Caco-2 (cell line): ENCODE data around the gene MEIS1. TPM values are rescaled to one million over a fixed set of nuclear protein-coding genes. Genes with fewer than 3 reads are reported as not detected.

Source experiments
- BruUV-seq: library from RNA; stranded (reverse); fragments of 400-500 nt; replicated peaks from 2 replicates; lab custom pipeline; 2021; lab: Mats Ljungman, UMichigan
- CTCF ChIA-PET: fragments of 300-600 bp; sonication (Branson Sonifier 250); formaldehyde crosslinking; loops from one replicate; lab custom pipeline; 2022; ENCODE audit warnings: antibody characterized with exemption; lab: Charles Lee
- POLR2A ChIA-PET: fragments of 300-600 bp; sonication (Branson Sonifier 250); formaldehyde crosslinking; loops from one replicate; lab custom pipeline; 2022; ENCODE audit warnings: antibody characterized with exemption; lab: Charles Lee
- DNase-seq, 2 experiments: peaks; one replicate each; pipeline versions ENCODE4 v3.0.0 to v3.0.0-alpha.2; 2020 to 2022
- H3K27me3 ChIP-seq: replicated peaks from 2 replicates; pipeline ENCODE4 v1.6.0; 2011; ENCODE audit warnings: low read length; ENCODE audit not compliant: control insufficient read depth, insufficient read depth
- H3K36me3 ChIP-seq: 2 replicates; pipeline ENCODE4 v1.5.1; 2011; ENCODE audit warnings: low read length; ENCODE audit not compliant: control insufficient read depth, insufficient read depth
- H3K4me1 ChIP-seq: fragments of 250-450 bp; sonication (Bioruptor Pico); 2 replicates; pipeline ENCODE4 v1.5.1; 2020; ENCODE audit warnings: mild to moderate bottlenecking
- H3K4me3 ChIP-seq: 2 replicates; pipeline ENCODE4 v1.5.1; 2011; ENCODE audit warnings: low read depth, mild to moderate bottlenecking, control low read depth, low read length
- H3K9me3 ChIP-seq: fragments of 250-450 bp; sonication (Bioruptor Pico); 2 replicates; pipeline ENCODE4 v1.5.1; 2020; ENCODE audit warnings: mild to moderate bottlenecking, moderate library complexity
- H3K27ac Mint-ChIP-seq: one replicate; pipeline ENCODE4 v1.8.0; 2022; ENCODE audit warnings: mixed read lengths; ENCODE audit not compliant: unreplicated experiment
- H3K27me3 Mint-ChIP-seq: one replicate; pipeline ENCODE4 v1.8.0; 2022; ENCODE audit warnings: mixed read lengths; ENCODE audit not compliant: insufficient read depth, unreplicated experiment
- H3K36me3 Mint-ChIP-seq: one replicate; pipeline ENCODE4 v1.8.0; 2022; ENCODE audit warnings: mild to moderate bottlenecking, mixed read lengths; ENCODE audit not compliant: insufficient read depth, unreplicated experiment
- H3K4me1 Mint-ChIP-seq: one replicate; pipeline ENCODE4 v1.8.0; 2022; ENCODE audit warnings: low read depth, mixed read lengths; ENCODE audit not compliant: unreplicated experiment
- H3K4me3 Mint-ChIP-seq: one replicate; pipeline ENCODE4 v1.8.0; 2022; ENCODE audit warnings: mild to moderate bottlenecking, moderate library complexity, mixed read lengths; ENCODE audit not compliant: unreplicated experiment
- H3K9me3 Mint-ChIP-seq: one replicate; pipeline ENCODE4 v1.8.0; 2022; ENCODE audit warnings: mixed read lengths; ENCODE audit not compliant: unreplicated experiment
- CTCF ChIP-seq, 2 experiments: fragments of 200-600 bp in 1 of 2; IDR thresholded peaks; 1 replicate in 1 of 2; 2 replicates in 1 of 2; pipeline versions ENCODE4 v1.5.1 to v1.8.0; 2011 to 2022; ENCODE audit warnings: antibody characterized with exemption in 1 of 2, control low read depth in 1 of 2, inconsistent platforms in 1 of 2, low read depth in 1 of 2, low read length in 1 of 2, mild to moderate bottlenecking in 1 of 2, moderate library complexity in 1 of 2; ENCODE audit not compliant: insufficient read depth in 1 of 2, severe bottlenecking in 1 of 2, unreplicated experiment in 1 of 2
- intact Hi-C: fragments of 100-400 bp; cut with micrococcal nuclease; formaldehyde crosslinking; loops from one replicate; pipeline ENCODE4 v1.10.0; 2022; ENCODE audit not compliant: unreplicated experiment
- total RNA-seq: library from RNA; stranded (reverse); gene quantifications from 2 replicates; pipeline ENCODE4 v1.2.3, GENCODE V29; 2022

MEIS1 gene
- total RNA-seq, 1 experiment from 2014 or later: 7.4 TPM

- Histone ChIP-seq H3K4me1 (no peaks in the 10 kb centered on the region), H3K27me3 (no peaks in the 10 kb centered on the region), H3K36me3 (no peaks in the 10 kb centered on the region), H3K9me3 (no peaks in the 10 kb centered on the region), H3K4me3 (no peak overlapping the region)
- Mint-ChIP-seq H3K27ac (no peak overlapping the region), H3K36me3 (no peaks in the 10 kb centered on the region), H3K27me3 (no peaks in the 10 kb centered on the region), H3K4me3 (no peak overlapping the region), H3K9me3 (no peaks in the 10 kb centered on the region), H3K4me1 (peaks cover 9% of the 10 kb centered on the region)
- CTCF ChIA-PET: no interaction called here
- no peak for TF ChIP-seq CTCF (IDR thresholded peaks at IDR 0.05; ENCODE audit: insufficient read depth in 1 of 2, low read depth in 1 of 2, low read length in 1 of 2, severe bottlenecking in 1 of 2, unreplicated experiment in 1 of 2)
- DNase-seq: no peak
- no TSS peak for BruUV-seq
- POLR2A ChIA-PET: no interaction called here
- intact Hi-C loops: no loop called here
Observed at GRCh38 chr2:66488946-66489345, 54.0 kb downstream of the MEIS1 start.

GRCh38 chr2:66489436-66489835 is 54.5 kb downstream of the MEIS1 start:
- CTCF ChIA-PET: no interaction called here
- TF ChIP-seq CTCF (IDR thresholded peaks at IDR 0.05; ENCODE audit: insufficient read depth in 1 of 2, low read depth in 1 of 2, low read length in 1 of 2, severe bottlenecking in 1 of 2, unreplicated experiment in 1 of 2): no peak
- no peak overlapping the region for H3K4me3 ChIP-seq
- peaks cover 9% of the 10 kb centered on the region for H3K4me1 Mint-ChIP-seq
- H3K9me3 Mint-ChIP-seq: no peaks in the 10 kb centered on the region
- DNase-seq: no peak
- H3K4me3 Mint-ChIP-seq: no peak overlapping the region
- H3K36me3 Mint-ChIP-seq: no peaks in the 10 kb centered on the region
- H3K4me1 ChIP-seq: no peaks in the 10 kb centered on the region
- POLR2A ChIA-PET: no interaction called here
- no peak overlapping the region for H3K27ac Mint-ChIP-seq
- intact Hi-C loops: no loop called here
- BruUV-seq: no TSS peak
- no peaks in the 10 kb centered on the region for H3K27me3 Mint-ChIP-seq
- no peaks in the 10 kb centered on the region for H3K36me3 ChIP-seq
- no peaks in the 10 kb centered on the region for H3K27me3 ChIP-seq
- H3K9me3 ChIP-seq: no peaks in the 10 kb centered on the region

GRCh38 chr2:66490588-66491001 is 55.7 kb downstream of the MEIS1 start:
- Mint-ChIP-seq H3K36me3 (no peaks in the 10 kb centered on the region), H3K4me1 (peaks cover 10% of the 10 kb centered on the region), H3K27me3 (no peaks in the 10 kb centered on the region), H3K27ac (no peak overlapping the region), H3K9me3 (no peaks in the 10 kb centered on the region), H3K4me3 (no peak overlapping the region)
- CTCF ChIA-PET: no interaction called here
- no peak for TF ChIP-seq CTCF (IDR thresholded peaks at IDR 0.05; ENCODE audit: insufficient read depth in 1 of 2, low read depth in 1 of 2, low read length in 1 of 2, severe bottlenecking in 1 of 2, unreplicated experiment in 1 of 2)
- no peaks in the 10 kb centered on the region for H3K27me3 ChIP-seq
- H3K36me3 ChIP-seq: no peaks in the 10 kb centered on the region
- POLR2A ChIA-PET: no interaction called here
- intact Hi-C loops: no loop called here
- no peak overlapping the region for H3K4me3 ChIP-seq
- no peak for DNase-seq
- H3K4me1 ChIP-seq: no peaks in the 10 kb centered on the region
- H3K9me3 ChIP-seq: no peaks in the 10 kb centered on the region
- BruUV-seq: no TSS peak
